Breast epithelium (tissue), 4 donors: ENCODE data around the gene LRRC8A. TPM values are rescaled to one million over a fixed set of nuclear protein-coding genes. Genes with fewer than 3 reads are reported as not detected.

Source experiments
- DNase-seq, 2 donors: peaks; one replicate each; pipeline ENCODE4 v3.0.0-alpha.2; 2019; ENCODE audit warnings: low spot score in 2 of 2
- H3K27ac ChIP-seq, 2 donors: fragments of 200-600 bp; sonication (generic) in 1 of 2; one replicate each; pipeline ENCODE4 v1.5.1; 2016 to 2019; ENCODE audit warnings: mild to moderate bottlenecking in 1 of 2
- H3K27me3 ChIP-seq, 2 donors: fragments of 200-600 bp; sonication (generic) in 1 of 2; one replicate each; pipeline versions ENCODE4 v1.5.1 to v1.6.0; 2017 to 2019; ENCODE audit warnings: control low read depth in 1 of 2, mild to moderate bottlenecking in 1 of 2
- H3K36me3 ChIP-seq: fragments of 200-600 bp; one replicate; pipeline ENCODE4 v1.5.1; 2019
- H3K4me1 ChIP-seq, 2 donors: fragments of 200-600 bp; sonication (generic); one replicate each; pipeline ENCODE4 v1.5.1; 2016 to 2019; ENCODE audit warnings: control low read depth in 1 of 2
- H3K4me3 ChIP-seq, 3 donors: fragments of 200-600 bp; sonication (generic); 1 replicate in 2 of 3; 2 replicates in 1 of 3; pipeline ENCODE4 v1.5.1; 2016 to 2019; ENCODE audit warnings: mild to moderate bottlenecking in 3 of 3, moderate library complexity in 2 of 3
- H3K9me3 ChIP-seq, 2 donors: fragments of 200-600 bp; sonication (generic) in 1 of 2; one replicate each; pipeline ENCODE4 v1.5.1; 2016 to 2019; ENCODE audit warnings: control low read depth in 1 of 2
- CTCF ChIP-seq, 3 donors: fragments of 450-650 bp; IDR thresholded peaks; one replicate each; pipeline ENCODE4 v1.5.1; 2016 to 2017; ENCODE audit warnings: antibody characterized with exemption in 3 of 3, mild to moderate bottlenecking in 3 of 3, moderate library complexity in 3 of 3
- POLR2A ChIP-seq: fragments of 450-650 bp; IDR thresholded peaks from one replicate; pipeline ENCODE4 v1.6.1; 2016; ENCODE audit warnings: antibody characterized with exemption, mild to moderate bottlenecking, moderate library complexity
- POLR2AphosphoS5 ChIP-seq, 3 donors: sonication (generic); formaldehyde crosslinking; IDR thresholded peaks; one replicate each; pipeline ENCODE4 v1.6.1; 2017; ENCODE audit warnings: antibody characterized with exemption in 3 of 3
- intact Hi-C: fragments of 100-400 bp; cut with DNase I; formaldehyde crosslinking; loops from one replicate; pipeline ENCODE4 v1.15.1; 2023; ENCODE audit warnings: low total_unique reads
- total RNA-seq, 3 donors: library from RNA; depleted of rRNA; stranded (reverse); fragments of >200 nt; gene quantifications; one replicate each; pipeline ENCODE4 v1.1.0, GENCODE V29; 2016

The LRRC8A gene
- total RNA-seq, 3 donors from 2014 or later = 26.1 to 52.7 (median 40.6) TPM

- intact Hi-C loops = loop anchor here (1.0 kb wide), 1 partner anchor 16 kb away; no protein-coding TSS in a partner anchor
- no peaks in the 10 kb centered on the region for H3K9me3 ChIP-seq
- no peak for DNase-seq
- H3K4me3 ChIP-seq = no peak overlapping the region
- H3K27ac ChIP-seq = peak overlapping the region; percentile 65 to 90
- peaks cover 3 to 19% of the 10 kb centered on the region in 2 donors for H3K4me1 ChIP-seq
- peaks cover under 1% of the 10 kb centered on the region for H3K36me3 ChIP-seq
- H3K27me3 ChIP-seq = no peaks in the 10 kb centered on the region
- no peak for TF ChIP-seq CTCF (IDR thresholded peaks at IDR 0.05)
- TF ChIP-seq POLR2A = no peak
- no peak for TF ChIP-seq POLR2AphosphoS5 (IDR thresholded peaks at IDR 0.05)
Measured at GRCh38 chr9:128903079-128903461, 21.1 kb downstream of the LRRC8A start.

GRCh38 chr9:128903871-128904620 lies 22.1 kb downstream of the LRRC8A start:
- no peak overlapping the region for H3K4me3 ChIP-seq
- intact Hi-C loops = loop anchor here (1.0 kb wide), 1 partner anchor 15 kb away; no protein-coding TSS in a partner anchor
- peak overlapping the region; percentile 65 to 90 for H3K27ac ChIP-seq
- peaks cover 3 to 11% of the 10 kb centered on the region in 2 donors for H3K4me1 ChIP-seq
- no peaks in the 10 kb centered on the region for H3K27me3 ChIP-seq
- peaks cover 7% of the 10 kb centered on the region for H3K36me3 ChIP-seq
- TF ChIP-seq POLR2A (no peak), POLR2AphosphoS5 (IDR thresholded peaks at IDR 0.05) (no peak), CTCF (IDR thresholded peaks at IDR 0.05) (no peak)
- no peak for DNase-seq
- no peaks in the 10 kb centered on the region for H3K9me3 ChIP-seq

- H3K36me3 ChIP-seq = peaks cover 7% of the 10 kb centered on the region
Measured at GRCh38 chr9:128905964-128906363, 24.0 kb downstream of the LRRC8A start.

GRCh38 chr9:128906741-128907140 lies 24.8 kb downstream of the LRRC8A start:
- H3K9me3 ChIP-seq = no peaks in the 10 kb centered on the region
- H3K27me3 ChIP-seq = no peaks in the 10 kb centered on the region
- peaks cover 7% of the 10 kb centered on the region for H3K36me3 ChIP-seq
- DNase-seq = no peak
- no peak for TF ChIP-seq POLR2AphosphoS5 (IDR thresholded peaks at IDR 0.05)
- no peak for TF ChIP-seq CTCF (IDR thresholded peaks at IDR 0.05)
- TF ChIP-seq POLR2A = no peak
- H3K4me3 ChIP-seq = no peak overlapping the region
- peak overlapping the region; percentile 3 to 58 for H3K27ac ChIP-seq
- H3K4me1 ChIP-seq = peaks cover 10 to 30% of the 10 kb centered on the region in 2 donors
- intact Hi-C loops = loop anchor here (5.0 kb wide), 1 partner anchor 369 kb away; no protein-coding TSS in a partner anchor

More at GRCh38 chr9:128905964-128906363, 24.0 kb downstream of the LRRC8A start:
- Histone ChIP-seq H3K27me3 (no peaks in the 10 kb centered on the region), H3K9me3 (no peaks in the 10 kb centered on the region), H3K4me3 (no peak overlapping the region), H3K4me1 (peaks cover 10 to 23% of the 10 kb centered on the region in 2 donors), H3K27ac (peak overlapping the region; percentile 41 to 46)
- intact Hi-C loops = loop anchor here (5.0 kb wide), 1 partner anchor 369 kb away; no protein-coding TSS in a partner anchor
- TF ChIP-seq POLR2AphosphoS5 (IDR thresholded peaks at IDR 0.05) = no peak
- no peak for TF ChIP-seq CTCF (IDR thresholded peaks at IDR 0.05)
- no peak for TF ChIP-seq POLR2A
- DNase-seq = no peak

GRCh38 chr9:128908372-128908771 lies 26.4 kb downstream of the LRRC8A start:
- no peak overlapping the region for H3K4me3 ChIP-seq
- H3K27me3 ChIP-seq = no peaks in the 10 kb centered on the region
- intact Hi-C loops = loop anchor here (5.0 kb wide), 1 partner anchor 371 kb away; no protein-coding TSS in a partner anchor
- no peak for DNase-seq
- H3K4me1 ChIP-seq = peaks cover 16 to 24% of the 10 kb centered on the region in 2 donors
- no peak overlapping the region for H3K27ac ChIP-seq
- no peaks in the 10 kb centered on the region for H3K9me3 ChIP-seq
- peaks cover 7% of the 10 kb centered on the region for H3K36me3 ChIP-seq
- no peak for TF ChIP-seq CTCF (IDR thresholded peaks at IDR 0.05)
- no peak for TF ChIP-seq POLR2AphosphoS5 (IDR thresholded peaks at IDR 0.05)
- no peak for TF ChIP-seq POLR2A
